Loucy (cell line): Measurements from ENCODE around the gene TAAR1.

Experiments used
- H2AFZ ChIP-seq: fragments of 200-600 bp; sonication (generic); 2 replicates; pipeline ENCODE4 v1.6.0; 2016; ENCODE audit warnings: antibody characterized with exemption, mild to moderate bottlenecking, low read length, moderate library complexity
- H3F3A ChIP-seq: fragments of 200-600 bp; 2 replicates; pipeline ENCODE4 v1.6.0; 2016; ENCODE audit warnings: antibody characterized with exemption, low read depth, mild to moderate bottlenecking
- H3K27me3 ChIP-seq: fragments of 200-600 bp; sonication (generic); 2 replicates; pipeline ENCODE4 v1.6.1; 2014; ENCODE audit warnings: low read length, mild to moderate bottlenecking; ENCODE audit not compliant: insufficient read depth, poor library complexity, severe bottlenecking
- H3K36me3 ChIP-seq: fragments of 200-600 bp; sonication (generic); 2 replicates; pipeline ENCODE4 v1.6.1; 2016; ENCODE audit warnings: low read length; ENCODE audit not compliant: insufficient read depth
- H3K4me1 ChIP-seq: fragments of 200-600 bp; sonication (generic); 2 replicates; pipeline ENCODE4 v1.5.1; 2014; ENCODE audit warnings: low read length, mild to moderate bottlenecking; ENCODE audit not compliant: insufficient read depth, poor library complexity, severe bottlenecking
- H3K4me2 ChIP-seq: fragments of 200-600 bp; sonication (generic); 2 replicates; pipeline ENCODE4 v1.6.0; 2014; ENCODE audit warnings: antibody characterized with exemption, low read length, low read depth, mild to moderate bottlenecking; ENCODE audit not compliant: poor library complexity, severe bottlenecking
- H3K4me3 ChIP-seq: fragments of 200-600 bp; sonication (generic); 2 replicates; pipeline ENCODE4 v1.5.1; 2014; ENCODE audit warnings: low read length, mild to moderate bottlenecking, mixed read lengths; ENCODE audit not compliant: poor library complexity, severe bottlenecking
- H3K79me2 ChIP-seq: fragments of 200-600 bp; sonication (generic); 2 replicates; pipeline ENCODE4 v1.6.1; 2014; ENCODE audit warnings: low read length; ENCODE audit not compliant: insufficient read depth
- H3K9ac ChIP-seq: fragments of 200-600 bp; sonication (generic); 2 replicates; pipeline ENCODE4 v1.6.0; 2014; ENCODE audit warnings: mild to moderate bottlenecking, low read depth, low read length, moderate library complexity; ENCODE audit not compliant: poor library complexity, severe bottlenecking
- H3K9me2 ChIP-seq: fragments of 200-600 bp; sonication (generic); replicated peaks from 2 replicates; pipeline ENCODE4 v1.6.1; 2016; ENCODE audit warnings: low read depth, low read length, mixed read lengths
- H3K9me3 ChIP-seq: fragments of 200-600 bp; sonication (generic); 2 replicates; pipeline ENCODE4 v1.6.1; 2014; ENCODE audit warnings: mild to moderate bottlenecking, antibody characterized with exemption, low read length, low read depth; ENCODE audit not compliant: insufficient read depth
- H4K20me1 ChIP-seq: fragments of 200-600 bp; sonication (generic); 2 replicates; pipeline ENCODE4 v1.6.0; 2014; ENCODE audit warnings: antibody characterized with exemption, low read length, mild to moderate bottlenecking; ENCODE audit not compliant: insufficient read depth, poor library complexity, severe bottlenecking
- CTCF ChIP-seq: fragments of 200-600 bp; sonication (generic); conservative IDR thresholded peaks from 2 replicates; pipeline ENCODE4 v1.5.1; 2014; ENCODE audit warnings: mild to moderate bottlenecking, antibody characterized with exemption, low read length
- EZH2phosphoT487 ChIP-seq: fragments of 200-600 bp; IDR thresholded peaks from 2 replicates; pipeline ENCODE4 v1.6.1; 2018; ENCODE audit warnings: antibody characterized with exemption, mild to moderate bottlenecking, moderate library complexity, borderline replicate concordance

The TAAR1 gene

GRCh38 chr6:132703936-132704335, 45.0 kb upstream of the TAAR1 start:
- H3K79me2 ChIP-seq: no peaks in the 10 kb centered on the region

GRCh38 chr6:132698608-132699007, 39.6 kb upstream of the TAAR1 start:
- no peak overlapping the region for H3K4me2 ChIP-seq
- H3K79me2 ChIP-seq: no peaks in the 10 kb centered on the region
- H4K20me1 ChIP-seq: no peaks in the 10 kb centered on the region
- H2AFZ ChIP-seq: no peak overlapping the region
- no peak overlapping the region for H3K4me3 ChIP-seq
- no peaks in the 10 kb centered on the region for H3F3A ChIP-seq
- H3K36me3 ChIP-seq: no peaks in the 10 kb centered on the region
- H3K9ac ChIP-seq: no peak overlapping the region
- H3K4me1 ChIP-seq: no peaks in the 10 kb centered on the region
- H3K9me3 ChIP-seq: no peaks in the 10 kb centered on the region
- H3K27me3 ChIP-seq: no peaks in the 10 kb centered on the region
- no peaks in the 10 kb centered on the region for H3K9me2 ChIP-seq
- TF ChIP-seq EZH2phosphoT487: no peak
- TF ChIP-seq CTCF: no peak

More at GRCh38 chr6:132703936-132704335, 45.0 kb upstream of the TAAR1 start:
- TF ChIP-seq EZH2phosphoT487 (no peak), CTCF (no peak)
- no peaks in the 10 kb centered on the region for H3F3A ChIP-seq
- H3K4me2 ChIP-seq: no peak overlapping the region
- H3K4me1 ChIP-seq: no peaks in the 10 kb centered on the region
- no peak overlapping the region for H3K9ac ChIP-seq
- H3K27me3 ChIP-seq: no peaks in the 10 kb centered on the region
- H2AFZ ChIP-seq: no peak overlapping the region
- no peaks in the 10 kb centered on the region for H4K20me1 ChIP-seq
- H3K9me3 ChIP-seq: no peaks in the 10 kb centered on the region
- no peaks in the 10 kb centered on the region; the same call in 1 of the 2 replicates for H3K9me2 ChIP-seq
- H3K4me3 ChIP-seq: no peak overlapping the region
- no peaks in the 10 kb centered on the region for H3K36me3 ChIP-seq

GRCh38 chr6:132695773-132696172, 36.8 kb upstream of the TAAR1 start:
- Histone ChIP-seq H3K9me2 (no peaks in the 10 kb centered on the region), H3K4me3 (no peak overlapping the region), H3K4me2 (no peak overlapping the region), H3K4me1 (no peaks in the 10 kb centered on the region), H3K36me3 (no peaks in the 10 kb centered on the region), H3K79me2 (no peaks in the 10 kb centered on the region), H3F3A (no peaks in the 10 kb centered on the region), H3K9ac (no peak overlapping the region), H2AFZ (no peak overlapping the region), H3K9me3 (no peaks in the 10 kb centered on the region), H3K27me3 (no peaks in the 10 kb centered on the region), H4K20me1 (no peaks in the 10 kb centered on the region)
- TF ChIP-seq CTCF (no peak), EZH2phosphoT487 (no peak)
